AG08395 (cell line): Measurements from ENCODE around the gene CDC42BPB.

ENCODE experiments used
- DNase-seq: peaks from one replicate; pipeline ENCODE4 v3.0.0; 2012; ENCODE audit warnings: mixed read lengths, low spot score

Gene CDC42BPB

DNA sequence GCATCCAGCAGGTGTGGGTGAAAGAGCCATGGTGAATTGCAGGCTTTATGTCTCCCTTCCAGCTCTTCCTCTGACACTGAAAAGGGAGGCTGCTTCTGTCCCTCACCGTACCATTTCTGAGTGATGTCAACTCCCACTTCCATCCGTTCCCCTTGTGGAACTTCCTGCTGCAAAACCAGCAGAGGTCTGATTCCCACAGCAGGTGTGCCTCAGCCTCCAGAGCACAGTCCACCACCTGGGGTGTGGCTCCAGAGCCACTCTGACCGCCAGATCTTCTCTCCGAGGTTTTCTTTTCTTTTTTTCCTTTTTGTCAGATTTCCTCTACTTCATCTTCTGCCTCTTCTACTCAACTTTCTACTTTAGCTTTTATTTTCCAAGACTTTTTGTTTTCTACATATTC lies 62.7 kb downstream of the CDC42BPB start:
- no peak for DNase-seq

DNA sequence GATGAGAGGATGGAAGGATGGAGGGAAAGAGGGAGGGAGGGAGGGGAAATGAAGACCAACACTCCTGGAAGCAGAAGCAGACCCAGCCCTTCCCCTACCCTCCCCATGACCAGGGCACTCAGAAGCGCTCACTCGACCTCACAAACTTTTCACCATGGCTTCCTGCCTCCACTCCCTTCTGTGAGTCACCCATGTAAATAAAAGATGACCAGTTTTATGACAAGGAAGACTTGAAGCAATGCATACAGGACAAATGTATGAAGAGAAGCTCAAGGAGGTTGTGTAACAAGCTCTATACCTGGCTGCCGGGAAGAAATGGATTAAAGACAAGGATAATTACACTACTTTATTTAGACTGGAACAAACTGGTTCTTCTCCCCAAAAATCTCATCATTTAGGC lies 63.8 kb downstream of the CDC42BPB start:
- peak; percentile 40 for DNase-seq

GRCh38 chr14:102991376-102991775 lies 66.0 kb downstream of the CDC42BPB start:
- DNase-seq: no peak

DNA sequence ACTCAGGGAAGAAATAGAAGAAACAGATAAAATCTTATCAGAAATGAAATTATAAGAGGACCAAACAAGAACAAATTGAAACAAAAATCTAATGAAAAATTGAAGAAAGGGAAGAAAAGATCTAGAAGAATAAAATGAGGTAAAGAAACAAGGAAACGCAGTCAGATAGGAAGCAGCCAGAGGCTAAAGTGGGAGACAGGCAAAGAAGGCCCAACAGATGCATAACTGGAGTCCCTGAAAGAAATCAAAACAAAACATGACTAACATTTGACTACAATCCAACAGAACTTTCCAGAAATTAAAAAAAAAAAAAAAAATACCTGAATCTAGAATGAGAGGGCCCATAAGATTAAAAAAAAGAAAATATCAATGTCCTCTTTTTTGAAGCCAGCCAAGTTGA lies 69.3 kb downstream of the CDC42BPB start:
- no peak for DNase-seq

DNA sequence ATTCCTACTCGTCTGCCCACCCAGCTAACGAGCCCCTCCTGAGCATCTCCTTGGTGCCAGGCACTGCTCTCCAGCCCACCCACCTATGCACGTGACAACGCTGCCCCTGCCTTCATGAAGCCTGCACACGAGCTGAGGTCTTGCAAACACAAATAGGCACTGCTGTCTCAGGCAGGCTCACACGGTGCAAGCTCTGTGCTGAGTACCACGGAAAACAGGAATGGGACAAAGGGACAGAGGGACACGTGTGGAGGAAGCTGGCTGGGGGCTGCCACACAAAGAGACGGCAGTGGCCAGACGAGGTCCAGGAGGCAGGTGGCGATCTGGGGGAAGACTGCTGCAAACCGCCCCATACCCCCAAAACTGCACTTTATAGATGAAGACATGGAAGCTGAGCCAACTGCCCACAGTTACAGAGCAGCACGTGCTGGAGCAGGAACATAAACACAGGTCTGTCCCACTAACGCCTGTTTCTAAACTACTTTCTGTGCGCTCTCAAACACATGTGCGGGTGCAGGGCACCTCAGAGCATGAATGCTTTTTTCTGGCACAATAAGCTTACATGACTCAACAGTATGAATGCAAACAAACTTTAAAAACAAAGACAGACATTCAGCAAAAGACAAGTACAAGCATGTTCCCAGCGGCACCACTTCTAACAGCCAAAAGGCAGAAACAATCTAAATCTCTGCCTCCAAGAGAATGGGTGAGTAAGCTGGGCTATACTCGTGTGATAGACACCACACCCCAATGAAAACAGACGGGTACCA lies 70.4 kb downstream of the CDC42BPB start:
- no peak for DNase-seq

DNA sequence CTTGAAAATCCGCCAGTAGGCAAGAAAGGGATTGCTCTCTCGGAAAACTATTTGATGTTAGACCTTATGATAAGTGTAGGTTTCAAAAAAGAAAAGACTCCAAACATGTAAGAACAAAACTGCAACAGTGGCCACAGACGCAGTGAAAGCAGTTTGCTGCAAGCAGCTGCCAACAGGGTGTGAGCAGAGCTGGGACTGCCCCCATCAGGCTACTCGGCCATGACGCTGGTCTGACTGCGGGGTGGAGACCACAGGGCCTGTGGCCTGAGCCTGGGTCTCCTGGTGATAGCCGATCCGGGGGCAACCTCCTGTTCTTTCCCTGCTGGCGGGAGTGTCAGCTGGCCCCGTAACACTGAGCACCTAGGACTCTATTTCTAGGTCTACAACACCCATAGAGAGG lies 71.7 kb downstream of the CDC42BPB start:
- no peak for DNase-seq

DNA sequence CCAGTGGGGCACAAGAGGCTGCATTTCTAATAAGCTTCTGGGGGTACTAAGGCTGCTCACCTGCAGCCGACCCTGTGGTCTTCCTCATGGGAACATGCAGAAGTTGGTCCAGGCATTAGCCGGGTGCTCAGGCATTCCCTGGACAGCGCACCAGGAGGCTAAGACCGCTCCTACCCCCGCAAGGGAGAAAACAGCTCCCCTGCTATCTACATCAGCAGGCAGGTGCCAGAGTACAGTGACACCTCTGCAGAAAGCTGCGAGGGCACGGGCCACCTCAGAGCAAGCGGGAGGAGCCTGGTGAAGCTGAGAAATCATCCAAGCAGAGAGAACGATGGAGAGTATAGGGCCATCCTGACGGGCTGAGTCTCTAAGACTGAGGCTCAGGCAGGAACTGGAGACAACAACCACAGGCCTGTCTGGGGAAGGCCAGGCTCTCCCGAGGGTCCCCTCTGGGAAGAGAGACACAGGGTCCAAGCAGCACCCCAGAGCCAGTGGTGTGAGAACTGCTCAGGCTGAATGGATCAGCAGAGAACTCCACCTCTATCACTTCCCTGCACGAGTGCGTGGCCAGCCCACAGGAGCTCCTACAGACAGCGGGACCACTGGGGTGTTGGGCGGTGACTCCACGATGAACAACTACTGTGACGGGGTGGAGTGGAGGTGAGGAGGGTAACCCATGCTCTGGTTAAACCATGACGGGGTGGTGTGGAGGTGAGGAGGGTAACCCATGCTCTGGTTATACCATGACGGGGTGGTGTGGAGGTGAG lies 72.8 kb downstream of the CDC42BPB start:
- DNase-seq: no peak

- DNase-seq: no peak
Measured at GRCh38 chr14:102983496-102983895, 73.9 kb downstream of the CDC42BPB start.

DNA sequence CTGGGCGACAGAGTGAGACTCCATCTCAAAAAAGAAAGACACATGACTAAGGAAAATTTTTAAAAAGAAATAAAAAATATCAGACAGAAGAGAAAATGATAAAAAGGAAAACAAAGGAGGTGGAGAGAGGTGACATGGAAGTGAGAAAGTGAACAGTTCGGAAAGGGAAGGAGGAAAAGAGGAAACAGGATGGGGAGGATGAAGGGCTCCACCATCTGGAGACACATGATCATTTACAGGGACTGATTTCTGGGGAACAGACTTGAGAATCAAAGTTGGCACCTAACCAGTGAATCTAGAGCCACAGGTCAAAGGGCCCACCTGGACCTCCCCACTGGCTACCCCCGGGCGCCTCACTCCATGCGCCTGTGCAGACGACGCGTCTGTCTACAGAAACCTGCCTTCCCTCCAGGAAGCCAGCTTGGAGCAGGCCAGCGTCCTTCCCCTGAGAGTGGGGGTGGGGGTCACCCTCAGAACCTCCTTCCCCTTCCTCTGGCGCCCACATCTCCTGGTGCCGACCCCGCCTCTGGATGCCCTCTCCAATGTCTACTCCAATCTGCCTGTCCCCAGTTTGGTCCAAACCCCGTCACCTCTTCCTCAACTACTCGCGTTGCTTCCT lies 74.4 kb downstream of the CDC42BPB start:
- no peak for DNase-seq

DNA sequence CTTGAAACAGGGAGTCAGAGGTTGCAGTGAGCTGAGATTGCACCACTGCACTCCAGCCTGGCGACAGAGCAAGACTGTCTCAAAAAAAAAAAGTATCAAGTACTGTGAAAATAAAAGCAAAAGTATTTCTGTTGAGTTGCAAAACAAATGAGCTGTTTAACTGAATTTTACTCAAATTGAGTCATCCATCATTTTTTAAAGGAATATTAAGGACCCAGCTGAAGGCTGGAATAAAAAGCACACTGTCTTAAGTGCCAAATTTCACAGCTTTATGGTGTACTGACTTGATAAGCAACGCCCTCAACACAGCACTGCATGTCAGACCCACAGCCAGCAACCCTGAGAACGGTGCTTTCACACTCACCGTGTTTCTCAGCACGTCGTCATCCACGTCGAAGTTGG lies 76.9 kb downstream of the CDC42BPB start:
- DNase-seq: no peak

DNA sequence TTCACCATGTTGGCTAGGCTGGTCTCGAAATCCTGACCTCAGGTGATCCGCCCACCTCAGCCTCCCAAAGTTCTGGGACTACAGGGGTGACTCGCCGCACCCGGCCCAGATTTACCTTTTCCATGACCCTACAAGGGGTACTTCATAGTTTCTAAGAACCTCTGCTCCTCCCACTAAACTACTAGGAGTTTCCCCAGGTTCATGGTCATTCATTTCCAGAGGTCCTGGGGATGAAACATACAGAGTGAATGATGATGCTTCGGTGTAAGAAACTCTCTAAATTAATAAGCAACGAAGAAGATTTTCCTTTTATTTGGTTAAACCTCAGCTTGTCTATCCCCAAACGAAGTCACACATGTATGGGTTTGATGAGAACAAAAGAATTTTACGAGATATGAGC lies 77.9 kb downstream of the CDC42BPB start:
- no peak for DNase-seq

DNA sequence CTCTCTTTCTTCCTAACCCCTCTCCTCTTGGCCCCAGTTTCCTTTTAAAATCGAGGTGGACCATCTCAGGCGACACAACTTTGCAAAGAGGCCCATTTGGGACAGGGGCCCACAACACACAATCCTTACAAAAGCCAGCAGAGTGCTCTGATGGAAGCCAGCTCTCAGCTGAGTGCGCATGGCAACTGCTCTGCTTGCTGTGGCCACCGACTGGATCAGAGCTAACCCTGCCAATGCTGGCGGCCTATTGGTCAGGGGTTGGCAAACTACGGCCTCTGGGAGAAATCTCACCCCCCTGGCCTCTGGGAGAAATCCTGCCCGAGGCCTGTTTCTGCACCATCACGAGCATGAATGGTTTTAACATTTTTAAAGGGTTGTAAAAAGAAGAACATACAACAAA lies 79.9 kb downstream of the CDC42BPB start:
- no peak for DNase-seq

GRCh38 chr14:102975662-102976061 lies 81.7 kb downstream of the CDC42BPB start:
- DNase-seq: no peak

DNA sequence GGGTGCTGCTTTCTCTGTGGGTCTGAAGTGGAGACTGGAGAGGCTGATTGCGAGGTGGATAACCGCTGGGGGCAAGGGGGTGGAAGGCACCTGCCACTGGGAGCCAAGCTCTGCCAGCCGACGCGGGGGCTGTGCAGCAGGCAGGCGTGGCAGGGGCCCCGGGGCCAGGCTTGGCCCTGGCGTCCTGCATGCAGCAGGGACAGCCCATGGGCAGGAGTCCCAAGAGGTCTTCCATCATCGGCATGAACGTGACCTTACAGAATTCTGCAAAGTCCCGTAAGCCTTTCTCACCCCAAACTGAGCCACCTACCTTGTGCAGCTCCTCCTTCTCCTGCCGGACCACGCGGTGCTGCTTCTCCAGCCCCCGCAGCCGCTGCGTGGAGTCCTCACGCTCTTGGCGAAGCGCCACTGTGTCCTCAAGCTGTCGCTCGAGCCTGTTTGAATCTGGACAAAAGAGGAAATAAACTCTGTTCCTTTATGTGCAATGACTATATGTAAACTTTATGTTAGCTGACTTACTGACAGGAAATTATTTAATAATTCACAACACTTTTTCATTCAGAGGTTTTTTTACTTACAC lies 83.6 kb downstream of the CDC42BPB start:
- DNase-seq: no peak

DNA sequence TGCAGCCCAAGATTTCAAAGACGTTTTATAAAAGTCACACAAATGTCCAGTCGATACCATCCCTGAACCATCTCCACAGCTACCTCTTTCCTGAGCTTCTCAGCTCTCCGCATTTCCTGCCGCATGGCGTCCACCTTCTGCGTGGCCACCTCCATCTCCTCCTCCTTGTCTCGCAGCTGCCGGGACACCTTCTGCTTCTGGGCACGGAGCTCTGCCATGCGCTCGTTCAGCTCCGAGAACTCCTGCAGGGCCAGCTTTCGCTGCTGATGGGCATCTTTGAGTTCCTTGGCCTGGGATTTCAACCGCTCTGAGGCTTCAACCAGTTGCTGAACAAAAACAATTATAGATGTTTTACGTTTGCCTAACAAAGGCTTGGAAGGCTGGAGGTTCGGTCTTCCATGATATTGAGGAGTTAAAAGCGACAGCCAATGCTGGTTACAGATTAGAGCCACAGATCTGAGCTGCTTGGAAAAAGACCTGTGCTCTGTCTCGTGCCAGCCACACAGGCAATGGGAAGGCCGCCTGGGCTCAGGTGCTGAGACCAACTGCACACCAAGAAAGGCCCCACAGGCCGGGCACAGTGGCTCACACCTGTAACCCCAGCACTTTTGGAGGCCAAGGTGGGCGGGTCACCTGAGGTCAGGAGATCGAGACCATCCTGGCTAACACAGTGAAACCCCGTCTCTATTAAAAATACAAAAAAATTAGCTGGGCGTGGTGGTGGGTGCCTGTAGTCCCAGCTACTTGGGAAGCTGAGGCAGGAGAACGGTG lies 85.3 kb downstream of the CDC42BPB start:
- DNase-seq: no peak

DNA sequence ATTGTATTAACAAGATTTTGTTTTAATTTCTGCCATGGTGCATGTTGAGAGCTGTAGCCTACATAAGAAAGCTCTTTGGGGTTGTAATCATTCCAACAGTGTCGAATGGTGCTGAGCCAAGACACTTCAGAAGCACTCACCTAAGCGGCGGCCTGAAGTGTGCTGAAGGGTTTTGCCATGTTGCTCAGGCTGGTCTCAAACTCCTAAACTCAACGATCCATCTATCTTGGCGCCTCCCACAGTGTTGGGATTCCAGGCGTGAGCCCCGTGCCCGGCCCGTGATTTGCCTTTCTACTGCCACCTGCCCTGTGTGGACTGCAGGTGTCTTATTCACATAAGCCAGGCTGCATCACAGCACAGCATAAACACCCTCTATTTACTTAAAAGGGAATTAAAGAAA lies 86.0 kb downstream of the CDC42BPB start:
- DNase-seq: no peak

GRCh38 chr14:102970496-102970895 lies 86.9 kb downstream of the CDC42BPB start:
- DNase-seq: no peak

DNA sequence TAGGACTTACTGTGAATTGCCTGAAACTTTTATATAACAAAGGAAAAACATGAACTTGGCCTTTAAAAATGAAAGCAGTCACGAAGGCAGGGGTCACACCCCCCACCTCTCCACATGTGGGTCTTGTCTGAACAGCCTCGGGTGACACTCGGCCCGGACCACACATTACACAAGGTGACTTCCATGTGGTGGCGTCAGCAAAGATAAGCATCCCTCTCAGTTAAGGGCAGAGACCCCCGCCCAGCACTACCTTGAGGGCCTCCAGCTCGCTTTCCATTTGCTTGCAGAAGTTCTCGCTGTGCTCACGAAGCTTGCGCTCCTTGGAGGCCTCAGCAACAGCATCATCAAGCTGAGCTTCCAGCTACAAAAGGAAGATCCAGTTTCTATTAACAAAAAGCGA lies 87.4 kb downstream of the CDC42BPB start:
- no peak for DNase-seq

- no peak for DNase-seq
Measured at GRCh38 chr14:102969060-102969791, 88.1 kb downstream of the CDC42BPB start.

- no peak for DNase-seq
Measured at GRCh38 chr14:102968306-102968705, 89.0 kb downstream of the CDC42BPB start.

GRCh38 chr14:102967506-102967795 lies 89.9 kb downstream of the CDC42BPB start:
- DNase-seq: no peak
